ENCODE data around the gene SDHAF2.
"Not testable (repeated sequence)": the region's sequence is repeated elsewhere in the genome, so short reads cannot be mapped to it uniquely, and the experiment has no call there.

The SDHAF2 gene

DNA sequence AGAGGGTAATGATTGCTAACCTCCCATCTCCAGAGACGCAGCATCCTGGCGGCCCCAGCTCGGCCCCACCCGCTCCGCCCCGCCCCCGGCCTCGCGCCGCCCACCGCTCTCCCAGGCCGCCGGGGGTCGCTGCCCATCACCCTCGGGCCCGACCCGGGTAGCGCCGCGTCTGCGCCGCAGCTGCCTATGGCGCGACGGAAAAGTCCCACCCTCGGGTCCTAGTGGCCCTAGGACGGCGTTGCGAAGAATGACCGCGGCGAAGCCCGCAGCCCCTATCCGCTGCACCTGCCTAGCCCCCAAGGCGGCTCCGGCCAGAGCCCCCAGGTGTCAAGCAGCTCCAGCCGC, 606 bp upstream of the SDHAF2 start:
- peak; percentile 60 for DNase-seq

DNA sequence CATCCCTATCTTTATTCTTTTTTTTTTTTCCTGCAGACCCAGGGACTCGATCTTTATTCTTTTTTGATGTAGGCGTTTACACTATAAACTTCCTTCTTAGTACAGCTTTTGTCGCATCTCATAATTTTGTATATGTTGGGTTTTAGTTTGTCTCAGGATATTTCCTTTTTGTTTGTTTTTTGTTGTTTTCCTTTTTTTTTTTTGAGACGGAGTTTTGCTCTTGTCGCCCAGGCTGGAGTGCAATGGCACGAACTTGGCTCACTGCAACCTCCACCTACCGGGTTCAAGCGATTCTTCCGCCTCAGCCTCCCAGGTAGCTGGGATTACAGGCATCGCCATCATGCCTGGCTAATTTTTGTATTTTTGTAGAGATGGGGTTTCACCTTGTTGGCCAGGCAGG, 915 bp downstream of the SDHAF2 start:
- not testable (repeated sequence) for DNase-seq

DNA sequence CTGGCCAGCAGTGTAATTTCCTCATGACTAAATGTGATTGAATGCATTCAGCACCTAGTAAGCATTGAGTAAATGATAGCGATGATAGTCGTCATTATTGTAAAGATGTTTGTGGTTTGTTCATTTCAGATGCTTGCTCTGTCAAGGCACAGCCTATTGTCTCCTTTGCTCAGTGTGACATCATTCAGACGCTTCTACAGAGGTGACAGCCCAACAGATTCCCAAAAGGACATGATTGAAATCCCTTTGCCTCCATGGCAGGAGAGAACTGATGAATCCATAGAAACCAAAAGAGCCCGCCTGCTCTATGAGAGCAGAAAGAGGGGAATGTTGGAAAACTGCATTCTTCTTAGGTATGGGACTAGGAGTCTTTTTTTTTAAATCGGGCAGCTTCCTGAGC, 7.6 kb downstream of the SDHAF2 start:
- DNase-seq, result no peak

DNA sequence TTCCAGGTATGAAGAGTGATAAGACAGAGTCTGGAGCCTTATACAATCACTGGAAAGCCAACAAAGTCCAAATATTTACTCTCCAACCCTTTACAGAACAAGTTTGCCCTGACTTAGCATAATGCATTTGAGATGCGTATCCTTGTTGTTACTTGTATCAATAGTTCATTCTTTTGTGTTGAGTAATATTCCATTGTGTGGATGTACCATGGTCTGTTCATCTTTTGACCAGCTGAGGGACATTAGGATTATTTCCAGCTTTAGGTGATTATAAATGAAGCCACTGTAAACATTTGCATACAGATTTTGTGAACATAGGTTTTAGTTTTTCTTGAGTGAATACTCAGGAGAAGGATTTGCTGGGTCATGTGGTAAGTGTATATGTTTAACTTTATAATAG, 9.7 kb downstream of the SDHAF2 start:
- no peak for DNase-seq

DNA sequence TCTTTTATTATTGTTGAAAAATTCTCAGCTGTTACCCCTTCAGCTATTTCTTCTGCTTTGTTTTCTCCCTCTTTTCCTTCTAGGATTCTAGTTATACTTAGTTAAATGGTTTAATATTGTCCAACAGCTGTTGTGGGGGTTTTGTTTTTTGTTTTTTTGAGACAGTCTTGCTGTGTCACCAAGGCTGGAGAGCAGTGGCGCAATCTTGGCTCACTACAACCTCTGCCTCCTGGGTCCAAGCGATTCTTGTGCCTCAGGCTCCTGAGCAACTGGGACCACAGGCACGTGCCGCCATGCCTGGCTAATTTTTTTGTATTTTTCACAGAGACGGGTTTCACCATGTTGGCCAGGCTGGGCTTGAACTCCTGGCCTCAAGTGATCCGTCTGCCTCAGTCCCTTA, 12.7 kb downstream of the SDHAF2 start:
- DNase-seq, result no peak

DNA sequence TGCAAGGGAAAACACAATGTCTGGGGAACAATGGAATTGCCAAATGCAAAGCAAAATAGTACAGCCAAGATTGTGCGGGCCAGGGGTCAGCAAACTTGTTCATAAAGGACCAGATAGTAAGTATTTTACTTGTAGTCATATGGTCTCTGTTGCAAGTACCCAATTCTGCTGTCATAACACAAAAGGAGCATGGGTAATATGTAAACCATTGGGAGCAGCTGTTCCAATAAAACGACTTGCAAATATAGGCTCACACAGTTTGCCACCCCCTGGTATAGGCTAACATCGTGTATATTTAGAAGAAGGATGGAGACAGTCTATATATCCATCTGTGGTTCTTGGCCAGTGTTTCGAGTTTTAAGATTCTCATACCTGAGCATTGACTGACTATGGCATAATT, 15.6 kb downstream of the SDHAF2 start:
- peak; percentile 23 for DNase-seq

DNA sequence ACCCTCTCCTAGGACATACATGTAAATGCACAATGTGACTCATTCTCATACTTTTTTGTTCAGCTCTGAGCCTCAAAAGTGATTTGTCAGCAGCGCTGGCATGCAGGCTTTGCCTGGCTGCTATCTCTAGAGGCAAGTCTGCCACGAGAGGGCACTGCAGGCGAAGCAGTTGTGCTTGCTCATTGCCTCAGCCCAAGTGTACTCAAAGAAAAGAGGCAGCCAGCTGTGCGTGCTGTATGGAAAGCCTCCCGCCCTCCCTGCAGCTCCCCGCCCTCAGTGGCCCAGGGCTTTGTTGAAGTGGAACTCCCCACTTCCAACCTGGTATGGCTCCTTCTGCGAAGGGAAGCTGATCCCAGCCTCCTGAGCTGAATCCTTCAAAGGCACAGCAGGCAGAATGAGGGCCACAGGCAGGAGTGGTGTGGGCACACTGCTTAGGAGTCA, 16.3 kb downstream of the SDHAF2 start:
- peak; percentile 93 for DNase-seq

DNA sequence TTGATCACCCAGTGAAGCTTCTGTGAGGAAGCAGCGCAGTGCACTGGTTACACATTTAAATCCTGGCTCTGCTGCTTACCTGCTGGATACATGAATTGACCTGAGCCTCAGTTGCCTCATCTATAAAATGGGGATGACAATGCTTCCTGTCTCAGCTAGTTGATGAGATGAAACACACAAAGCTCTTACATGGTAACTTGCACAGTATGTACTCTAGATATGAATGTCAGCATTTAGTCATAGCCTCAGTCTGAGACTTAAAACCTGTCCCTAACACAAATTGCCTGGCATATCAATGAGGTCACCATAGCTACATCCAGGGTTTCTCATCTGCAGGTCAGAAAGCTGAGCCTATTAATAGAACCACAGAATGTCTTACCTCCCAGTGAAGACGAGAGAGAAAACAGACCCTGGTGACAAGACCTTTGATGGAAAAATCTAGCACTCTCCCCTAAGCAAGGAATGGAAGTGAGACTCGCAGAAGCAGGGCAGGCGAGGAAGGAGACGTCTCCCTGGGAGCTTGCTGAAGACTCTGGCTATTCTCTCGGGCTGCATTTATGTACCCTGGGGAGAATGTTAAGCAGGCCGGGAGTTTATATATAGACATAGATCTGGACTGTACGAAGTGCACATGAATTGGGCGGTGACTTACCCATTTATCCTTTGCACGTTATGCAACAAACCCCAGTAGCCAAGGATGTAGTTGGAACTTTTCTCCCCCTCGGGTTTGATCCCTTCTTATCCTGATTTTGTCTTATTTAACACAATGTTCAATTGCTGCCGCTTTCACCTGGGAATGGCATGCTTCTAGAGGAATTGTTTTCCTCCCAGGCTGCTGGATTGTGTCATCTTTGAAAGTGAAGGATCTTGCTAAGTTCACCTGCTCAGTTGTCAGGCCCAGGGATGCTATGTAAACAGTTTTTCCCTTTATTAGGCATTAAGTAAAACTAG, 18.0 kb downstream of the SDHAF2 start:
- DNase-seq, result no peak

DNA sequence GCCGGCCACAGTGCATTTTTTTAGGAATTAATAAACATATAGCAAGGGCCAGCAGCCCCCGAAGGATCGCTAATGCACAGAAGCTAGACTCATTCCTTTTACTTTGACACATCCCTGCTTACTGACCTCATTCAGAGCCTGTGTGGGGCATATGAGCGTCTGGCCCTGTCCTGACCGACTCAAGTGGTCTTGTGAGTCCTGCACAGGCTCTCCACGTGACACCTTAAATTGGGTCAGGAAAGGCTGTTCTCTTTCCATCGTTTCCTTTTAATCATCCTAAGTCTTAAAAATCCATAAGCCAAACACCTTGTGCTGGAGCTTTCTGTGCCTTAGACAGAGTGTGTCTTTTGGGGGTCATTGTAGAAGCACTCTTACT, 18.6 kb downstream of the SDHAF2 start:
- DNase-seq, result no peak

DNA sequence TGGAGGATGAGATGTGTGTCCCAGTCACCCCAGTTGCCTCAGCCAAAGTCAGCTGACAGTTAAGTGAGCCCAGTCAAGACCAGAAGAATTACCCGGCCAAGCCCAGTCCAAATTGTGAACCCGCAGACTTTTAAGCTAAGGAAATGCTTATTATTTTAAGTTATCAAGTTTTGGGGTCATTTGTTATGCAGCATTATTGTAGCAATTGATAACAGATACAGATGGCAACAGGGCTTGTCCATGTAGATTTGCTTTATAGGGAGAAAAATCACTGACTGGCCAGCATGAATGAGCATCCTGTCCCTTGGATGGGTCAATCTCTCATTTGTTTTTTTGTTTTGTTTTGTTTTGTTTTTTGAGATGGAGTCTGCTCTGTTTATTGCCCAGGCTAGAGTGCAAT, 22.9 kb downstream of the SDHAF2 start:
- DNase-seq, result no peak

DNA sequence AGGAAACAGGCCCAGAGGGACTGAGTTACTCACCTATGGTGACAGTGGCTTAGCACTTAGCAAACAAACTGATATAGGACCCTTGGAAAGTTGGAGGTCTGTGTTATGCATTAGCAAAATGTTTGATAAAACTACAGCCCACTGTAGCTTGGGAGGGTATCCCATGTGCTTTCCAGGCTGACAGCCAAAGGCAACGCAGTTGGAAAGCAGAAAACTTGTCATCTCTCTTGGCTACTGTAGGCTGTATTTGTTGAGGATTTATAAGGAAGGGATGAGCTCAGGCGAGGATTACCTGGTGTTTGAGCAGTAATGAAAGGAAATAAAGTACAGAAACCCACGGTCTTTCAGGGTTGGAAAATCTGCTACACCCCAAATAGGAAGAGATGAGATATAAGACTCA, 23.8 kb downstream of the SDHAF2 start:
- DNase-seq, result no peak

DNA sequence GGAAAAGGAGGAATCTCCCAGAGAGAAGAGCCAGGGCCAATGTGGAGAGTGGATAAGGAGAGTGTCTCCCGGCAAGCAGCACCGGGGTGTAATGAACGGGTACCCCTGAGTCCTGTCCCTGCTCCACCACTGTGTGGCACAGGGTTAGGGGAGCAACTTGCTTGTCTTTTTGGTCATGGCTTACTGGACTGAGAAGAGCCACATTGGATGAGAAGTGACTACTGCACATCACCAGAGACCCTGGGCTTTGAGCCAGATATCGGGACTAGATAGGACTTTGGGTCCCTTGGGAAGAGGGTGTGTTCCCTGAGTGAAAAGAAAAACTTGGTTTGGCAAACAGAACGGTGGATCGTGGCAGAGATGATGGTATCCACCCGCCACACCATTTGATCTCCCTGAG, 24.6 kb downstream of the SDHAF2 start:
- peak; percentile 11 for DNase-seq

DNA sequence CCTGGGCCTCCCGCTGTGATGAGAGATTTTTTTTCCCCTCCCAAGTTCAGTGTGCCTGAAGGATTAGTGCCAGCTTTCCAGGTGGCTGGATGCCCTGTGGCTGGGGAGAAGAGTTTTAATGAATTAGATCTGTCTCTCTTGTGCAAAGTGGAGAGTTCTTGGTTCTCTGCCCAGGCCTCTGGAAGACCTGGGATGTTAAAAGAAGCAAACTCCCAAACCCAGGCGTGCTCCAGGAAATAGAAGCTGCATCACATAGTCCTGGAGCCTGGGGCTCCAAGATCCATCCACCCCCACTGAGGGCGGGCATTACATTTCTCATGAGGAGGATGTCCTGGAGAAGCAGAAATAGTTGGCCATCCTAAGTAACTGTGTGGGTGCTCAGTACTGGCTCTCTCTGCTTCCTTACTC, 30.6 kb downstream of the SDHAF2 start:
- peak; percentile 78 for DNase-seq

DNA sequence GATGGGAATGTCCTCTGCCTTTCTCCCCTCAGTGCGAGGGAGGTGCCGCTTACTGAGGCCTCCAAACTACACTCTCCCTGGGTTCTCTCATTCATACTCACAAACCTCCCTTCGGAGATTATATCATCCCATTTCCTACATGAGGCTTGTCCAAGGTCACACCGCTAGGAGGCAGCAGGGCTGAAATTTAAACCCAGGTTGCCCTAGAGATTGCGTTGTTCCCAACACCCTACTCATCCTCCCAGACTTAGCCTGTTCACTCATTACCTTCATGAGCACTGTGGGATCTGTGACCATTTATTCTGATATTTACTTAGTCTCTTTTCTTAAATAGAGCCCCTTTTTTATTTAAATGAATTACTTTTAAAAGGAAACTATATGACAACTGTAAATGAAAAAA, 31.1 kb downstream of the SDHAF2 start:
- no peak for DNase-seq

DNA sequence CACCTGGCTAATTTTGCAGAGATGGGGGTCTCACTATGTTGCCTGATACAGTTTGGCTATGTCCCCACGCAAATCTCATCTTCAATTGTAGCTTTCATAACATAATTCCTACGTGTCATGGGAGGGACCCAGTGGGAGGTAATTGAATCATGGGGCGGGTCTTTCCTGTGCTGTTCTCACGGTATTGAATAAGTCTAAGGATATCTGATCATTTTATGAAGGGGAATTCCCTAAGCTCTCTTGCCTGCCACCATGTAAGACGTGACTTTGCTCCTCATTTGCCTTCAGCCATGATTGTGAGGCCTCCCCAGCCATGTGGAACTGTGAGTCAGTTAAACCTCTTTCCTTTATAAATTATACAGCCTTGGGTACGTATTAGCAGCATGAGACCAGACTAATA, 37.7 kb downstream of the SDHAF2 start:
- DNase-seq, result not testable (repeated sequence)

DNA sequence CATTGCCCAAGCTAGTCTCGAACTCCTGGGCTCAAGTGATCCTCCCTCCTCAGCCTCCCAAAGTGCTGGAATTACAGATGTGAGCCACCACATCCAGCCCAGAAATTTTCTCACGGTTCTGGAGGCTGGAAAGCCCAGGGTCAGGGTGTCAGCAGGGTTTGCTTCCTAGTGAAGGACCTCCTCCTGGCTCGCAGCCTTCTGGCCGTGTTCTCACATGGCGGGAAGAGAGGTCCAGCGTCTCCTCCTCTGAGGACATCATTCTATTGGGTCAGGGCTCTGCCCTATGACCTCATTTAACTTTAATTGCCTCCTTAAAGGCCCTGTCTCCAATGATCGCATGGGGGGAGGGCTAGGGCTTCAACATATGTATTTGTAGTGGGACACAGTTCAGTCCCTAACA, 38.1 kb downstream of the SDHAF2 start:
- no peak for DNase-seq

DNA sequence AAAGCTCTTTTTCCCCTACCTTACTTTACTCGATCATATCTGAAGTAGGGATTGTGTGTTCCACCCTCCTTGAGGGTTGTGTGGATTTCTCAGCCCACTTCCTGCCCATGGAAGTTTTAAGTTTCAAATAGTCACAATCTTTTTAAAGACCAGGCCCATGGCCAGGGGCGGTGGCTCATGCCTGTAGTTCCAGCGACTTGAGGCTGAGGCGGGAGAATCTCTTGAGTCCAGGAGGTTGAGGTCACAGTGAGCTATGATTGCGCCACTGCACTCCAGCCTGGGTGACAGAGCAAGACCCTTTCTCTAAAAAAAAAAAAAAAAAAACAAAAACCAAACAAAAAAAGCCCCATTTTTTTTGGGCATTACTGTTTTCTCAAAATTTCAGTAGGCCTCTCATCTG, 42.4 kb downstream of the SDHAF2 start:
- DNase-seq, result no peak

DNA sequence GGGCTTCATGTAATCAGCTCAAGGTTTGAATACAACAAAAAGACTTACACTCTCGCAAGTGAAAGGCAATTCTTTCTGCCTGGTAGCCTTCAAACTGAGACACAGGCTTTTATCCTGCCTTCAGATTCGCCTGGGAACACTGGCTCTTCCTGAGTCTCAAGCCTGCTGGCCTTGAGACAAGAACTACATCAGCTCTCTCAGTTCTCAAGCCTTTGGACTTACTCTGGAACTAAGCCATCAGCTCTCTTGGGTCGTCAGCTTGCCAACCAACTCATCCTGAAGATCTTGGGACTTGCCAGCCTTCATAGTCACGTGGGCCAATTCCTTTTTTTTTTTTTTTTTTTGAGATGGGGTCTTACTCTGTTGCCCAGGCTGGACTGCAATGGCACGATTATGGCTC, 42.9 kb downstream of the SDHAF2 start:
- no peak for DNase-seq

DNA sequence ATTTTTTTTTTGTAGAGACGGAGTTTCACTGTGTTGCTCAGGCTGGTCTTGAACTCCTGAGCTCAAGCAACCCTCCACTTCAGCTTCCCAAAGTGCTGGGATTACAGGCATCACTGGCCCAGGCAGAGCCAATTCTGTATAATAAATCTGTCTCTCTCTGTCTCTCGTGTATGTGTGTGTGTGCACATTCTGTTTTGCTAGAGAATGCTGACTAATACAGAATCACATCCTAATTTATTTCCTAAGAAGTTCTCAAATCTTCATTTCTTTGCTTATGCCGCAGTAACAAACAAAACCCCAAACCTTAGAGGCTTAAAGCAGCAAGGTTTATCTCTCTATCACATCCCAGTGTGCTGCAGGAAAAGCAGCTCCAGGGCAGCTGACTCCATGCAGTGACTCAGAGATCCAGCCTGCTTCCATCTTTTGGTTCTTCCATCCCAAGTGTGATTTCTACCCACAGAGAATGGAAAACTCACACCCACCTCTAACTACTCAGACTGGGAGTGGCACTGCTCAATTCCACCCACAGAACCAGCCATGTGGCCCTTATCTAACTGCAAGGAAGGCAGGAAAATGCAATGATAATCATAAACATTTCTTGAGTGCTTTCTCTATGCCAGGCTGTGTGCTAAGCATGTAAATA, 43.6 kb downstream of the SDHAF2 start:
- no peak for DNase-seq

DNA sequence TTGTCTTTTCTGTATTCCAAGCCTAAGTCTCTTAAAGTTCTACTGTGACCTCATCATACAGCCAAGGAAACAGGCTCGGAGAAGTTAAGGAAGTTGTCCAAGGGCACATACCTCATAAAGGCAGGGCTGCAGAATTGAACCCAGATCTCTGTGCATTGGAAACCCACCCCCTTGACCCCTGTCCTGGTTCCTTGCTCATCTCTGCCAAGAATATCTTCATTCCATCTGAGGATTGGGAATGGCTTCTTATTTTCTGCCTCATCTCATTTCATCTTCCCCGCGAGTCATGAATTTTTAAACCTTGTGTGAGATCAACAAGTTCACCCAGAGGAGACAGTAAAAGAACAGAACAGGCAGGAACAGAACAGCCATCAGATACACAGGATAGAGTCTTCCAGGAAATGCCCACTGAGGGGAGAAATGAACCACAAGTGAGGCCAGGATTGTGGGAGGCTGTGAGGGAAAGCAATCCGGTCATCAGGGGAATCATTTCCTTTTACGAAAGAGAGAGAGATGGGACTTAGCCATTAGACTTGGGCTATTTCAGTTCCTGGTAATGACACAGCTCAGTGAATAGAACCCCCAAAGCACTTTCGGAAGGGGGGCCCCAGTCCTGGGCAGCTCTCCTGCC, 44.2 kb downstream of the SDHAF2 start:
- DNase-seq, result no peak

DNA sequence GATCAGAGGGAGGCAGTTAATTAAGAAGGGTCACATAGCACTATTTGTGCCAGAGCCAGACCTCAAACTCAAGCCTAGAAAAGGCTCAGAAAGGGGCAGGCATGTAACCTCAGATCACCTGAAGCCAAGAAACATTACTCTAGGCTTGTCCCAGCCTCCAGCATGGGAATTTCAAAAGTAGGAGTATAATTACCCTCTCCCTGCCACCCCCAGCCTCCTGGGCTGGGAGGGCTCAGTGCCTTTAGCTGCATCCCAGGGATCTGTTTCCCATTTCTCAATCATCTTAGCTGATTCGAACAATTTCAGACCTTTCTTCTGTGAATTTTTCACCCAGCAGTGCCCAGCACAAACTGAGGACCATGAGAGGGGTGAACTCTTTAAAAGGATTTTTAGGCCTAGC, 45.5 kb downstream of the SDHAF2 start:
- DNase-seq, result no peak

DNA sequence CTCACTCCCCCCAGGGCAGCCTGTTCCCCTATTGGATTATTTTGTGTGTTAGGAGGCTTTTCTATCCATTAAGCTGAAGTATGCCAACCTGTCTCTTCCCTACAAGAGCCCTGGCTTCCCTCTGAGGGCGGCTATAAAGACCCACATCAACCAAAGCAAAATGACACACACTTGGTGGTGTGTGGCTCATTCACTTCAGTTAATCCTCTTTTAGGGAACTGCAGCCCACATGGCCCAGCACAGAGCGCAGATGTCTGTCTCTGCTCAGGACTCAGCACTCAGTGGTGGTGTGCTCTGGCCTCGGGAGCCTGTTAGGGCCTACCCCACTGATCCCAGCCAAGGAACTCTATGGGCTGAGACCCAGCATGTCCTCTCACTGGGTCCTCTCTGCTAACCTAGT, 46.4 kb downstream of the SDHAF2 start:
- DNase-seq, result no peak

DNA sequence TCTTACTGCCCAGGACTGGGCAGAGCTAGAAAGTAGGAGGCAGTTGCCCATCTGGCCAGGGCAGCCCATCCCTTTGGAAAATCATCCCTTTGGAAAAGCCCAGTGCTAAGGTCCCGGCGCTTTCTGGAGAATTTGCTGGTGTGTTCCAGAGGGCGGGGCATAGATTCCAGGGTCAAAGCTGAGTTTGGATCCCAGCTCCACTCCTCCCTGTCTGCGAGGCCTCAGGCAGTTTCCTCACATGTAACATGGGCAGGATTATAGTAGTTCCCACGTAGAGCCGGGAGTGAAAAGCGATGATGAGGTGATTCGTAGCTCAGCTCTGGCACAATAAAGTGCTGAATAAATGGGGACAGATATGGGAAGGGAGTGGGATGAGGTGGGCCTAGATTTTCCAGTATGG, 47.2 kb downstream of the SDHAF2 start:
- DNase-seq, result no peak

DNA sequence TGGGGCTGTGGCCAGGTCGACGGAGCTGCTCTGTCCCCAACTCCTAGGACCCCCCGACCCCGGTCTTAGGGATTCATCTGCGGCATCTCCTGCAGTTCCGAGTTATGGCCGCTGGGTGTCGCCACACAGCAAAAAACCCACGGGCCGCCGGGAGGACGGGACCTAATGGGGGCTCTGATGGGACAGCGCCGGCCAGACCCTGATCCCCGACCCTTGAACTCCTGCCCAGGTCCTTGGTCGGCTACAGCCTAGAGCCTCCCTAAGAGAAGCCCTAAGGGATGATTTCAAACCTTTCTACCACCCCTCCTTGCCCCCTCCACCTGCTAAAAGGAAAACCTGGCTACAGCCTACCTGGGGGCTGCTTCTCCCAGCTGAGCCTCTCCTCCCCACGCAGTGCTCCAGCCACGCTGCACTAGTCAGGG, 47.8 kb downstream of the SDHAF2 start:
- no peak for DNase-seq
